Astrocyte (in vitro differentiated cells and primary cell): ENCODE results near the gene SDR42E2. TPM values are rescaled to one million over a fixed set of nuclear protein-coding genes. Genes with fewer than 3 reads are reported as not detected.
"Not testable (repeated sequence)": the region's sequence is repeated elsewhere in the genome, so short reads cannot be mapped to it uniquely, and the experiment has no call there.

Source experiments
- DNase-seq: peaks from one replicate; pipeline ENCODE4 v3.0.0-alpha.2; 2010; ENCODE audit warnings: low read depth
- FAIRE-seq: peaks from 2 replicates; lab custom pipeline; 2011; peaks lifted over from hg19 to GRCh38; lab: Jason Lieb, UNC
- H2AFZ ChIP-seq: 2 replicates; pipeline ENCODE4 v1.6.0; 2012; ENCODE audit warnings: low read depth, low read length, inconsistent platforms
- H3K27ac ChIP-seq: 2 replicates; pipeline ENCODE4 v1.5.1; 2011; ENCODE audit warnings: low read depth, low read length, inconsistent platforms
- H3K27me3 ChIP-seq: 2 replicates; pipeline ENCODE4 v1.6.0; 2011; ENCODE audit warnings: low read length, inconsistent platforms; ENCODE audit not compliant: insufficient read depth
- H3K36me3 ChIP-seq: 2 replicates; pipeline ENCODE4 v1.5.1; 2011; ENCODE audit warnings: low read length, inconsistent platforms; ENCODE audit not compliant: insufficient read depth
- H3K4me1 ChIP-seq: 2 replicates; pipeline ENCODE4 v1.5.1; 2011; ENCODE audit warnings: low read length, inconsistent platforms; ENCODE audit not compliant: insufficient read depth
- H3K4me2 ChIP-seq: 2 replicates; pipeline ENCODE4 v1.6.0; 2012; ENCODE audit warnings: low read length, inconsistent platforms
- H3K4me3 ChIP-seq: 2 replicates; pipeline ENCODE4 v1.5.1; 2011; ENCODE audit warnings: low read depth, mild to moderate bottlenecking, low read length, inconsistent platforms; ENCODE audit not compliant: insufficient read depth
- H3K79me2 ChIP-seq: 2 replicates; pipeline ENCODE4 v1.6.0; 2012; ENCODE audit warnings: mild to moderate bottlenecking, low read length, inconsistent platforms; ENCODE audit not compliant: insufficient read depth
- H3K9ac ChIP-seq: 2 replicates; pipeline ENCODE4 v1.6.0; 2012; ENCODE audit warnings: mild to moderate bottlenecking, low read length, inconsistent platforms
- H3K9me3 ChIP-seq: 2 replicates; pipeline ENCODE4 v1.5.1; 2012; ENCODE audit warnings: low read depth, mild to moderate bottlenecking, low read length, inconsistent platforms; ENCODE audit not compliant: insufficient read depth
- H4K20me1 ChIP-seq: 2 replicates; pipeline ENCODE4 v1.6.0; 2012; ENCODE audit warnings: low read length, inconsistent platforms; ENCODE audit not compliant: insufficient read depth
- H3K27ac Mint-ChIP-seq: one replicate; pipeline ENCODE4 v1.8.0; 2021; ENCODE audit warnings: mild to moderate bottlenecking, mixed read lengths; ENCODE audit not compliant: unreplicated experiment
- H3K27me3 Mint-ChIP-seq: one replicate; pipeline ENCODE4 v1.8.0; 2021; ENCODE audit warnings: low read depth, mixed read lengths; ENCODE audit not compliant: unreplicated experiment
- H3K36me3 Mint-ChIP-seq: one replicate; pipeline ENCODE4 v1.8.0; 2021; ENCODE audit warnings: low read depth, mixed read lengths; ENCODE audit not compliant: unreplicated experiment
- H3K4me1 Mint-ChIP-seq: one replicate; pipeline ENCODE4 v1.8.0; 2021; ENCODE audit warnings: low read depth, mixed read lengths; ENCODE audit not compliant: unreplicated experiment
- H3K4me3 Mint-ChIP-seq: one replicate; pipeline ENCODE4 v1.8.0; 2021; ENCODE audit warnings: mild to moderate bottlenecking, moderate library complexity, mixed read lengths; ENCODE audit not compliant: unreplicated experiment
- H3K9me3 Mint-ChIP-seq: one replicate; pipeline ENCODE4 v1.8.0; 2021; ENCODE audit warnings: mild to moderate bottlenecking, mixed read lengths; ENCODE audit not compliant: unreplicated experiment
- CTCF ChIP-seq: IDR thresholded peaks from 2 replicates; pipeline ENCODE4 v1.5.1; 2011; ENCODE audit warnings: low read depth, mild to moderate bottlenecking, inconsistent platforms, low read length, moderate library complexity; ENCODE audit not compliant: insufficient read depth
- EZH2 ChIP-seq: IDR thresholded peaks from 2 replicates; pipeline ENCODE4 v1.6.1; 2012; ENCODE audit warnings: mild to moderate bottlenecking, low read length, inconsistent platforms; ENCODE audit not compliant: insufficient read depth
- total RNA-seq: library from RNA; stranded (reverse); gene quantifications from 2 replicates; pipeline ENCODE4 v1.2.1, GENCODE V29; 2021

Gene SDR42E2
- total RNA-seq, 1 donor from 2014 or later, result not detected

DNA sequence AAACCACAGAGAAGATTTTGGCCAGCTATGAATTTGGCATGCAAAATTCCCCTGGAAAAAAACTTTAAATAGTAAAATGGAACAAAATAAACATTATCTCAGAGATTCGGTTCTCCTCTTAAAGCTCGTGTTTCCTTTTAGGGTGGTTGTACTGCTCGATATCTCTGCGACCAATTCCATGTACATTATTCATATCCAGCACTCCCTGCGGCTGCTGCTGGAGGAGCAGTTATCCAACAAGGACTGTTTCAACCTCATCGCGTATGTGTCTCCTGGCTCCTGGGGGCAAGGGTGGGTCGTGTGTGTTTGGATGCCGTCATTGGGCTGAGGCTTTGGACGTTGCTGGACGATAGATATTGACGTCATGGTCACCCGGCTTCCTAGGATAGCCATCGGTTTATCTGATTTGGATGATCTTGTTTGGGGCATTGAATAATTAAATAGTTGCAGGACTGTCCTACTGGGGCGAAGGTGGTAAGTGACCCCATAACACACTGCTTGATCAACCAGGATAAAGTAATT, 36.2 kb upstream of the SDR42E2 start:
- H3K27me3 Mint-ChIP-seq, result peaks cover 26% of the 10 kb centered on the region
- FAIRE-seq (no peak), DNase-seq (no peak)
- Histone ChIP-seq H3K9ac (no peak overlapping the region), H4K20me1 (no peaks in the 10 kb centered on the region), H3K9me3 (no peaks in the 10 kb centered on the region), H3K4me3 (no peak overlapping the region), H3K79me2 (no peaks in the 10 kb centered on the region), H3K4me2 (no peak overlapping the region), H3K4me1 (no peaks in the 10 kb centered on the region), H2AFZ (no peak overlapping the region), H3K36me3 (no peaks in the 10 kb centered on the region), H3K27me3 (no peaks in the 10 kb centered on the region), H3K27ac (no peak overlapping the region)
- H3K36me3 Mint-ChIP-seq, result no peaks in the 10 kb centered on the region
- TF ChIP-seq CTCF (no peak), EZH2 (no peak)
- no peaks in the 10 kb centered on the region for H3K4me1 Mint-ChIP-seq
- peaks cover 16% of the 10 kb centered on the region for H3K9me3 Mint-ChIP-seq
- no peak overlapping the region for H3K4me3 Mint-ChIP-seq
- no peak overlapping the region for H3K27ac Mint-ChIP-seq

DNA sequence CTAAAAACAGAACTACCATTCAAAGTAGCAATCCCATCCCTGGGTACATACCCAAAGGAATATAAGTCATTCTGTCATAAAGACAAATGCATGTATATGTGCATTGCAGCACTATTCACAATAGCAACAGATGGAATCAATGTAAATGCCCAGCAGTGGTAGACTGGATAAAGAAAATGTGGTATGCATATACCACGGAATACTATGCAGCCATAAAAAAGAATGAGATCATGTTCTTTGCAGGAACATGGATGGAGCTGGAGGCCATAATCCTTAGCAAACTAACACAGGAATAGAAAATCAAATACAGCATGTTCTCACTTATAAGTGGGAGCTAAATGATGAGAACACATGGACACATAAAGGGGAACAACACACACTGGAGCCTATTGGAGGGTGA, 33.8 kb upstream of the SDR42E2 start:
- not testable (repeated sequence) for H3K4me3 ChIP-seq, H3K27ac Mint-ChIP-seq, FAIRE-seq, H3K79me2 ChIP-seq, H4K20me1 ChIP-seq, H3K4me2 ChIP-seq, H3K9ac ChIP-seq, H3K36me3 Mint-ChIP-seq, H3K4me3 Mint-ChIP-seq, H3K36me3 ChIP-seq, H2AFZ ChIP-seq, DNase-seq, H3K27ac ChIP-seq, H3K9me3 ChIP-seq, H3K27me3 ChIP-seq, H3K4me1 Mint-ChIP-seq, H3K4me1 ChIP-seq
- Mint-ChIP-seq H3K27me3 (peaks cover 22% of the 10 kb centered on the region), H3K9me3 (peaks cover 14% of the 10 kb centered on the region)

GRCh38 chr16:22130528-22130927, 31.8 kb upstream of the SDR42E2 start:
- no peak for FAIRE-seq
- no peak overlapping the region for H3K27ac ChIP-seq
- no peaks in the 10 kb centered on the region for H3K9me3 ChIP-seq
- no peaks in the 10 kb centered on the region for H3K4me1 Mint-ChIP-seq
- no peaks in the 10 kb centered on the region for H3K27me3 ChIP-seq
- no peaks in the 10 kb centered on the region for H3K4me1 ChIP-seq
- TF ChIP-seq CTCF, result no peak
- no peak for TF ChIP-seq EZH2
- no peaks in the 10 kb centered on the region for H3K79me2 ChIP-seq
- H3K4me3 ChIP-seq, result no peak overlapping the region
- no peaks in the 10 kb centered on the region for H4K20me1 ChIP-seq
- no peak overlapping the region for H3K4me2 ChIP-seq
- no peak for DNase-seq
- no peaks in the 10 kb centered on the region for H3K36me3 ChIP-seq
- H3K27ac Mint-ChIP-seq, result no peak overlapping the region
- no peak overlapping the region for H2AFZ ChIP-seq
- H3K4me3 Mint-ChIP-seq, result no peak overlapping the region
- H3K36me3 Mint-ChIP-seq, result no peaks in the 10 kb centered on the region
- no peak overlapping the region for H3K9ac ChIP-seq
- peaks cover 14% of the 10 kb centered on the region for H3K9me3 Mint-ChIP-seq
- H3K27me3 Mint-ChIP-seq, result peaks cover 24% of the 10 kb centered on the region
